NCI-H128 (cell line): Measurements from ENCODE around the gene SYPL1.

ENCODE experiments used
- DNase-seq: peaks from one replicate; lab custom pipeline; 2025; ENCODE audit not compliant: unreplicated experiment; lab: John Stamatoyannopoulos, UW

The SYPL1 gene

GRCh38 chr7:106122713-106123112 lies 10.6 kb upstream of the SYPL1 start:
- DNase-seq: no peak

- DNase-seq: no peak
Observed at GRCh38 chr7:106121189-106121810, 9.2 kb upstream of the SYPL1 start.

DNA sequence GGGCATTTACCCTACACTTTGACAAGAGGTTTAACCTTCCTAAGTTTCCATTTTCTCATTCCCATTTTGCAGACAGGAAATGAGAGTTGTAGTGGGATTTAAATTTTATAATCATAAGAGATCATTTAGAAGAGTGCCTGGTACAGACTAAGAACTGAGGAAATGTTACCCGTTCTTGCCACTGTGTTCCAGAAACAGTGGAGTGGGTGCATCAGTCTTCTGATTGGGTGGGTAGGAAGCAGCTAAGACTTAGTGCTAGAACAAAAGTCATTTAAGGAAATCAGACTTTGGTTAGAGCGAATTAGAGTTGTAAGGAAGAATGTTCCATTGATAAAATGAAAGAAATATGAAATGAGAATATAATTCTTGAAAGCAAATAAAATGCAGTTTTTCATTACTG lies 8.4 kb upstream of the SYPL1 start:
- no peak for DNase-seq

DNA sequence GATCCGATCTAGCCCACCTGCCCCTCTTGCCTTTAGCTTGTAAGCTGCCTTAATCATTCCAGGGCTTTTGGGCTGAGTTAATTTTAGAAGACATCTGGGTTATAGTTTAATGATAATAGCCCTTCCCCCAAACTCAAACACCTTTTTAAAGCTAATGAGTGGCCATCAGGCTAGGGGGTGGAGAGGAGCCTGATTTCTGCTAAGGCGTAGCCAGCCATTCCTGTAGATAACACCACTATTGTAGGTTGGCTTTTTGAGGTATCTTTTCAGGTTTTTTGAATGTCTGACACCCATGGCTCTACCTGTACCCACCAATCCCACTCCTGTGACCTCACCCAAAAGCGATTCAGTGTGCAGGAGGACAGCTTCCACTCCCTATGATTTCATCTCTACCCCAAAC lies 7.6 kb upstream of the SYPL1 start:
- DNase-seq: no peak

DNA sequence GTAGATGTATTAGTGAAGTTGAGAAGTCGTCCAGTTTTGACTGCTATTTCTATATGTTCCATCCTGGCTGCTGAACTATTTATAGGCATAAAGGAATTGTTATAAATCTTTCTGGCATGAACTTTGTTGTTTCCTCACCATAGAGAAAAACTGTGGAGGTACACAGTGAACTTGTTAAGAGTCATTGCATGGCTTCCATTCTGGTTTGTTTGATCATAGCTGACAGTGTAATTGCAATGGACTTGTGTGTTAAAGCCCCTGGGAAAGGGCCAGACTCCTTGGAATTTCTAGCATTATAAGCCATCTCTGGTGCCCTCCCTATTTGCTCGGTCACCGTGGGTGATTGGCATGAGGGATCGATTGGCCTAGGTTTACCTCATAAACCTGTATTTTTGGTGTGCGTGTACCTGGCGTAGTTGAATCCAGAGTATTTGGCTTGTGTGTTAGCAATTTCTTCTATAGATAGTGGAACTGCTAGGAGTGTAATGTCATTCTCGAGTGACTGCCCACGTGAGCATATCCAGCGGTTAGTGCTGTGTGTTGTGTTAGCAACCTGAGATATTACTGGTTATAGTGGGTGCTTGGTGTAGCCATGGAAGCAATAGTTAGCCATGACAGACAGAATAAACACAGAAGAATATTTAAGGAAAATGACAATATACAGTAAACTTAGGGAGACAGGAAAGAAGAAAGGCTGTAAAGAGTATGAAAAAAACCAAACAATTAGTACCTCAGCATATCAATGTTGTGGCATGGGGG lies 5.9 kb upstream of the SYPL1 start:
- no peak for DNase-seq

GRCh38 chr7:106116161-106116704 lies 4.1 kb upstream of the SYPL1 start:
- no peak for DNase-seq

- no peak for DNase-seq
Observed at GRCh38 chr7:106114716-106115383, 2.7 kb upstream of the SYPL1 start.

- DNase-seq: no peak
Observed at GRCh38 chr7:106112972-106113421, 885 bp upstream of the SYPL1 start.

DNA sequence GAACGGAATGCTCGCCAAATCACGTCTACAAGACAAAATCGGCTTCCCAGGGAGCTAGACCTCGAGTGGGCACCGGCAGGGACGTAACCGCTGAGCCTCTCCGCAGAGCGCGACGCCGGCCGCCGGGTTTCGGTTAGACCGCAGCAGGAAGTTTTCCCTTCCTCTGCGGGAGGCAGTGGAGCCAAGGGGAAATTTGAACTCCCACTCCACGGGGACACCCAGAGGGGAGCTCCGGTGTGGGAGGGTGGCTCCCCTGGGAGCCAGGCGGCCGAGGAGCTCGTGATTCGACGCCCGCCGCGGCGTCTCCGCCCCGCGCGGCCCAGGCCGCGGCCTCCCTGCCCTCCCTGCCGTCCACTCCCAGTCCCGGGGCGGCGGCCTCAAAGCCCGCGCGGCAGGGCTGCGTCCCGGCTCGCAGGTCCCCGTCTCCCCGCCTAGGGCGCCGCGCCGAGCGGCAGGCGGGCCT lies 426 bp downstream of the SYPL1 start:
- no peak for DNase-seq

DNA sequence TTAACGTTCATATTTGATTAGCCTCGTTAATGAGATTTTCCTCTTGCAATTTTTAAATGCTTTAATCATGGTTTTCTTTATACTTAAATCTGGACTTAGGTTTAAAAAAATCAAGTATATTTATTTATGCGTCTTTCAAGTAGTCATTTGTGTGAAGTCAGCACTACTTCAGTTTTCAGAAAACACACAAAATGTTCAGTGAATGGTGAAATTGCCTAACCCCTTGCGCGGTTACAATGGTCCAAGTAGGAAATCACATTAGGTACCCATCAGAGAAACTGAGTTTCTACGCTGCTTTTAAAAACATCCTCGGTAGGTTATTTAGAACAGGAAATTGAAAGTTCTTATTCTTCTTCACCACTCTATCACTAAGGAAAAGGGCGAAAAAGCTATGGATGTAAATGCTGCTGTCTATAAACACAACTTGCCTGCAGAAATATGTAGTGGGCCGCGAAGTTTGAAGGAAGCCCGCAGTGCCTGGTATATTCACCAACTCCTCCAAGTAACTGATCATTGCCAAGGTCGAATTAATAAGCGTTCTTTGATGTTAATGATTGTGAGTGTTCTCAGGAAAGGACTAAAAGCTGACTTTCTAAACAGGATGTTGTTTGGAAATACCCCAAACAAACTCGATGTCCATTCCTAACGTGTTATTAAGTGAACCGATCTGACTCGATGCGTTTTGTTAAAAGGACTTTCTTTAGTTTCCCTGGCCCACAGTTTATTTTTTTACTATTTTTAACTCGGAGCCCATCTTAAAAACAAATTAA lies 1.0 kb downstream of the SYPL1 start:
- no peak for DNase-seq

GRCh38 chr7:106110238-106110560 lies 1.9 kb downstream of the SYPL1 start:
- no peak for DNase-seq

DNA sequence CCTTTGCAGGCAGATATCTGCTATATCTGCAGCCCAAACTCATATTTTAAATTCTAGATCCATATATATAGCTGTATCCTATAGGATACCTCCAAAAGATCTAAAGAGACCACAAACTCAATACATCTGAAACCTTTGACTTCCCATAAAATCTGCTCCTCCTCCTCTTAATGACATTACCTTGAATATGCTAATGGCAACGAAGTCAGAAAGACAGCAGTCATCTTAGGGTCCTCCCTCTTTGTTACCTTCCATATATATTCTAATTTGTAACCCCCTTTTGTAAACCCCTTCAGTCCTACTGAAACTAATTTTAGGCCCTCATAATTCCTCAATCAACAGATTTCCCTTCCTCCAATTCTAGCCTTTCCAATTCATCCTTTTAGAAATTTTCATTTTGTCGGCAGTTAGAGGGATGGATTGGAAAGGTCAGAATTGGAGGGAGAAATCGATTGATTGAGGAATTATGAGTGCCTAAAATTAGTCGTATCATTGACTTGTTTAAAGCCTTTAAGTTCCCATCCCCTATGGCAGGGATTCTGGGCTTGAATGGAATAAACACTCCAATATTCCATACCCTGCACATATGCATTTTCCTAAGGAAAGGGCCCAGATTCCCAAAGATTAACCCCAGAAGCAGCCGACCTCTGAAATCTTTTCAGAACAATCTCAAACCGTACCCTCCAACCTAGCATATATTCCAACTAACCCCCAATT lies 2.4 kb downstream of the SYPL1 start:
- DNase-seq: no peak

GRCh38 chr7:106108991-106109390 lies 3.1 kb downstream of the SYPL1 start:
- no peak for DNase-seq

DNA sequence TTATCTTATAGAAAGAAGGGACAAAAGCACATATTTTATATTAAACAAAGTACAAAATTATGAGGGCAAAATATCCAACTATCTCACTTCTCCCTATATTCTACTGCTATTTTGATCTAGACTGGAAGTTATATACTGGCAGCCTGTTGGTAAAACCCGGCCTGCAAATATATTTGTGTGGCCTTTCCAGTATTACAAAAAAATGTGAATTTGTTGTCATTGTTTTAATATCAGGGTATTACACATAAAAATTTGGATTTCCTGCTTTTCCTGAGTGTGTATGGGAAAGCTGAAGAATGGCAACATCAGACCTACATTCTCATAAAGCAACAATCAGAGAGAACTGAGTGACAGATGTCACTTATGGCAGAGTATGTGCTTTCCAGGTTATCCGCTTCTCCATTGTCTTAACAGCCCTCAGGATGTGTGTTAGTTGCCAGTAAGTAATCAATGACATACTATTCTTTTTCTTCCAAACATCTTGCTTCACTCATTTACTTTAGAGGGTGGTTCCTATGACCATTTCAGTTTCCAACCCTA lies 7.3 kb downstream of the SYPL1 start:
- DNase-seq: no peak

GRCh38 chr7:106102387-106102966 lies 9.6 kb downstream of the SYPL1 start:
- no peak for DNase-seq

DNA sequence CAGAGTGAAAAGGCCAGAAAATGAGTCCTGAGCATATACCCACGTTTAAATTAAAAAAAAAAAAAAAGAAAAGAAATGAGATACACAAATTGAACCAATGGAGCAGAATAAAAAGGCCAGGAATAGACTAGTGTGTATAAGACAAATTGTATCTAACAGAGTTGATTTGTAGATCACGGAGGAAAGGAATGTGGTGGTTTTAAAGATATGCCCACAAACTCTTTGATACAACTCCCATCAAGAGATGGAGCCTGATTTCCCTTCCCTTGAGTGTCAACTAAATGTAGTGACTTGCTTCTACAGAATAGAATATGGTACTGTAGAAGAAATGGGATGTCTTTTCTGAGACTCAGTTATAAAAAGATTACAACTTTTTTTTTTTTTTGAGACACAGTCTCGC lies 10.4 kb downstream of the SYPL1 start:
- DNase-seq: no peak

DNA sequence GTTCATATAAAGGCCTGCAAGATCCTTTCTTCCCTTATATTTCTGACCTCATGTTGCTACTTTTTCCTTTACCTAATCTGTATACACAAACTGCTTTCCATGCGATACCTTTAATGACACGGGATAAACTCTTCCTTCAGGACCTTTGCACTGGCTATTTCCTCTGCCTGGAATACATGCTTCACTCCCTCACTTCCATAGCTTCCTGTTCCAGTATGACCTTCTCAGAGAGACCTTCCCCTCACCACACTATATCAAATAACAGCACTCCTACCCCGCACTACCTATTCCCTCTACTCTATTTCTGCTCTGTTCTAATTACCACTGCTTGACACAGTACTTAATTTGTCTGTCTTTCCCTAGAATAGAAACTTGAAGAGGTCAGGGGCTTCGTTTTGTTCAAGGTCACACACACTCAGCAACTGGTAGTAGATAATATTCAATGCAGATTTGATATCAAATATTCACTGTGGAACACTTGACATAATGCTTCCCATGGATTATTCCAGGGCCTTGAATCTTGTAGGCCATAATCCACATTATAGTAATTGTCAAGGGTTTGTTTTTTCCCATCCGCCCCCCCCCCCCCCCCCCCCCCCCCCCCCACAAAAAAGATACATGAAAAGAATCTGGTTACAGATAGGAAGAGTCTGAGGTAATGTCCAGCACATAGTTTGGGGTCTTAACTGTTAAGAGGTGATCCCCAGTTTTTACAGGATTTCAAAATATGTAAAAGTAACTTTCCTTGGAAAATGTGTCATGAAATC lies 11.1 kb downstream of the SYPL1 start:
- DNase-seq: no peak

- DNase-seq: no peak
Observed at GRCh38 chr7:106099539-106099938, 12.6 kb downstream of the SYPL1 start.

GRCh38 chr7:106098889-106099288 lies 13.2 kb downstream of the SYPL1 start:
- no peak for DNase-seq
